GM23338 (cell line): ENCODE data around the gene AP1G2. TPM values are rescaled to one million over a fixed set of nuclear protein-coding genes. Genes with fewer than 3 reads are reported as not detected.

ENCODE experiments used
- ATAC-seq: fragments of 200-7000 bp; cut with Tn5 transposase; 3 replicates; pipeline ENCODE4 v1.9.1; 2020
- DNase-seq: peaks from one replicate; pipeline ENCODE4 v3.0.0-alpha.2; 2015; ENCODE audit warnings: low spot score
- H2AFZ ChIP-seq: fragments of 200-600 bp; sonication (generic); 2 replicates; pipeline ENCODE4 v1.8.0; 2016; ENCODE audit warnings: antibody characterized with exemption, mild to moderate bottlenecking, moderate library complexity
- H3F3A ChIP-seq: fragments of 200-600 bp; sonication (generic); replicated peaks from 2 replicates; pipeline ENCODE4 v1.8.0; 2017; ENCODE audit warnings: antibody characterized with exemption, mixed run types, low read depth
- H3K27ac ChIP-seq: fragments of 200-600 bp; sonication (generic); 2 replicates; pipeline ENCODE4 v1.6.1; 2016; ENCODE audit warnings: low read depth
- H3K27me3 ChIP-seq: fragments of 200-600 bp; sonication (generic); 2 replicates; pipeline ENCODE4 v1.8.0; 2016; ENCODE audit warnings: mild to moderate bottlenecking, mixed run types, moderate library complexity; ENCODE audit not compliant: insufficient read depth
- H3K36me3 ChIP-seq: fragments of 200-600 bp; sonication (generic); 2 replicates; pipeline ENCODE4 v1.8.0; 2016; ENCODE audit warnings: mild to moderate bottlenecking; ENCODE audit not compliant: insufficient read depth
- H3K4me1 ChIP-seq: fragments of 200-600 bp; sonication (generic); 2 replicates; pipeline ENCODE4 v1.8.0; 2016; ENCODE audit warnings: mild to moderate bottlenecking, moderate library complexity; ENCODE audit not compliant: insufficient read depth
- H3K4me2 ChIP-seq: fragments of 200-600 bp; sonication (generic); 2 replicates; pipeline ENCODE4 v1.7.1; 2017; ENCODE audit warnings: mixed run types
- H3K4me3 ChIP-seq: fragments of 200-600 bp; sonication (generic); 2 replicates; pipeline ENCODE4 v1.6.1; 2016; ENCODE audit warnings: mixed run types
- H3K79me2 ChIP-seq: fragments of 200-600 bp; sonication (generic); replicated peaks from 2 replicates; pipeline ENCODE4 v1.8.0; 2017; ENCODE audit warnings: mild to moderate bottlenecking; ENCODE audit not compliant: insufficient read depth
- H3K9me2 ChIP-seq: fragments of 200-600 bp; sonication (generic); 2 replicates; pipeline ENCODE4 v1.8.0; 2017; ENCODE audit not compliant: insufficient read depth
- H4K20me1 ChIP-seq: fragments of 200-600 bp; sonication (generic); replicated peaks from 2 replicates; pipeline ENCODE4 v1.8.0; 2017; ENCODE audit warnings: mild to moderate bottlenecking; ENCODE audit not compliant: insufficient read depth
- H3K27ac Mint-ChIP-seq: 2 replicates; pipeline ENCODE4 v1.8.0; 2020; ENCODE audit warnings: inconsistent platforms, mild to moderate bottlenecking, moderate library complexity, mixed read lengths
- H3K27me3 Mint-ChIP-seq: 3 replicates; pipeline ENCODE4 v1.8.0; 2022; ENCODE audit warnings: low read depth, mild to moderate bottlenecking, moderate library complexity, mixed read lengths, inconsistent platforms; ENCODE audit not compliant: insufficient read depth, poor library complexity
- H3K36me3 Mint-ChIP-seq: 3 replicates; pipeline ENCODE4 v1.8.0; 2021; ENCODE audit warnings: low read depth, mild to moderate bottlenecking, inconsistent platforms, moderate library complexity, mixed read lengths
- H3K4me1 Mint-ChIP-seq: 3 replicates; pipeline ENCODE4 v1.8.0; 2020; ENCODE audit warnings: mild to moderate bottlenecking, inconsistent platforms, mixed read lengths
- H3K4me3 Mint-ChIP-seq: 3 replicates; pipeline ENCODE4 v1.8.0; 2021; ENCODE audit warnings: moderate library complexity, mild to moderate bottlenecking, inconsistent platforms, mixed read lengths
- H3K9me3 Mint-ChIP-seq: 3 replicates; pipeline ENCODE4 v1.8.0; 2020; ENCODE audit warnings: moderate library complexity, mild to moderate bottlenecking, inconsistent platforms, mixed read lengths
- CREB1 ChIP-seq: fragments of 250-450 bp; sonication (Bioruptor Pico); IDR thresholded peaks from 2 replicates; pipeline ENCODE4 v1.5.0; 2020; ENCODE audit warnings: low read depth, mild to moderate bottlenecking, moderate library complexity
- ETS1 ChIP-seq: IDR thresholded peaks from 2 replicates; pipeline ENCODE4 v1.6.1; 2016; ENCODE audit warnings: antibody characterized with exemption
- EZH2 ChIP-seq: fragments of 200-600 bp; sonication (generic); IDR thresholded peaks from one replicate; pipeline ENCODE4 v1.8.0; 2017; ENCODE audit warnings: antibody characterized with exemption, mild to moderate bottlenecking, low read depth; ENCODE audit not compliant: unreplicated experiment
- EZH2phosphoT487 ChIP-seq: fragments of 200-600 bp; sonication (generic); IDR thresholded peaks from one replicate; pipeline ENCODE4 v1.8.1; 2018; ENCODE audit warnings: antibody characterized with exemption; ENCODE audit not compliant: unreplicated experiment
- JUNB ChIP-seq: IDR thresholded peaks from one replicate; pipeline ENCODE4 v1.6.1; 2016; ENCODE audit warnings: antibody characterized with exemption; ENCODE audit not compliant: unreplicated experiment
- NANOG ChIP-seq: IDR thresholded peaks from 2 replicates; pipeline ENCODE4 v1.6.1; 2016; ENCODE audit warnings: antibody characterized with exemption, borderline replicate concordance
- STAT1 ChIP-seq: IDR thresholded peaks from one replicate; pipeline ENCODE4 v1.6.1; 2016; ENCODE audit warnings: antibody characterized with exemption; ENCODE audit not compliant: unreplicated experiment
- ZNF114 ChIP-seq: fragments of 250-450 bp; sonication (Bioruptor Pico); IDR thresholded peaks from 2 replicates; pipeline ENCODE4 v1.5.0; 2020; ENCODE audit warnings: mild to moderate bottlenecking, moderate library complexity
- polyA plus RNA-seq: library from polyadenylated mRNA; unstranded; fragments of >200 nt; fragmentation: Nextera tagmentation; extraction: Ambion mirVana; gene quantifications from 2 replicates; pipeline ENCODE4 v1.2.1, GENCODE V29; 2016
- total RNA-seq: library from RNA; depleted of rRNA; stranded (reverse); fragments of >200 nt; shearing (Covaris generic); gene quantifications from 2 replicates; pipeline ENCODE4 v1.2.3, GENCODE V29; 2014
- TF ChIP-seq, protein P1 (sequence below), 2 experiments: fragments of 200-600 bp in 1 of 2; sonication (generic) in 1 of 2; conservative IDR thresholded peaks; 2 replicates each; pipeline versions ENCODE4 v1.5.1 to v1.6.1; 2016 to 2017; ENCODE audit warnings: antibody characterized with exemption in 2 of 2, low read depth in 2 of 2, mild to moderate bottlenecking in 2 of 2, moderate library complexity in 1 of 2
- TF ChIP-seq, protein P2 (sequence below): IDR thresholded peaks from one replicate; pipeline ENCODE4 v1.6.1; 2018; ENCODE audit warnings: antibody characterized with exemption; ENCODE audit not compliant: unreplicated experiment

The AP1G2 gene
- total and polyA plus RNA-seq, 2 experiments from 2014 or later = 55.3 to 63.5 TPM

GRCh38 chr14:23612802-23613201, 45.2 kb upstream of the AP1G2 start:
- TF ChIP-seq JUNB = no peak
- TF ChIP-seq, protein P1, sequence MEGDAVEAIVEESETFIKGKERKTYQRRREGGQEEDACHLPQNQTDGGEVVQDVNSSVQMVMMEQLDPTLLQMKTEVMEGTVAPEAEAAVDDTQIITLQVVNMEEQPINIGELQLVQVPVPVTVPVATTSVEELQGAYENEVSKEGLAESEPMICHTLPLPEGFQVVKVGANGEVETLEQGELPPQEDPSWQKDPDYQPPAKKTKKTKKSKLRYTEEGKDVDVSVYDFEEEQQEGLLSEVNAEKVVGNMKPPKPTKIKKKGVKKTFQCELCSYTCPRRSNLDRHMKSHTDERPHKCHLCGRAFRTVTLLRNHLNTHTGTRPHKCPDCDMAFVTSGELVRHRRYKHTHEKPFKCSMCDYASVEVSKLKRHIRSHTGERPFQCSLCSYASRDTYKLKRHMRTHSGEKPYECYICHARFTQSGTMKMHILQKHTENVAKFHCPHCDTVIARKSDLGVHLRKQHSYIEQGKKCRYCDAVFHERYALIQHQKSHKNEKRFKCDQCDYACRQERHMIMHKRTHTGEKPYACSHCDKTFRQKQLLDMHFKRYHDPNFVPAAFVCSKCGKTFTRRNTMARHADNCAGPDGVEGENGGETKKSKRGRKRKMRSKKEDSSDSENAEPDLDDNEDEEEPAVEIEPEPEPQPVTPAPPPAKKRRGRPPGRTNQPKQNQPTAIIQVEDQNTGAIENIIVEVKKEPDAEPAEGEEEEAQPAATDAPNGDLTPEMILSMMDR (conservative IDR thresholded peaks at IDR 0.05; ENCODE audit: low read depth in 2 of 2) = no peak
- no peak for TF ChIP-seq EZH2
- no peak for TF ChIP-seq NANOG
- TF ChIP-seq CREB1 (CRISPR knock-in tag) = no peak
- no peak for TF ChIP-seq ETS1
- Histone ChIP-seq H2AFZ (no peak overlapping the region), H3K79me2 (no peaks in the 10 kb centered on the region), H3K27ac (no peak overlapping the region), H3K9me2 (peaks cover 8% of the 10 kb centered on the region; the same call in 1 of the 2 replicates), H3K36me3 (no peaks in the 10 kb centered on the region), H3K4me3 (no peak overlapping the region), H3K4me1 (no peaks in the 10 kb centered on the region), H3F3A (no peaks in the 10 kb centered on the region), H4K20me1 (no peaks in the 10 kb centered on the region), H3K4me2 (no peak overlapping the region), H3K27me3 (no peaks in the 10 kb centered on the region)
- ATAC-seq (no peak), DNase-seq (no peak)
- Mint-ChIP-seq H3K27me3 (peaks cover 1% of the 10 kb centered on the region), H3K36me3 (no peaks in the 10 kb centered on the region), H3K9me3 (peaks cover 8% of the 10 kb centered on the region; the same call in 2 of the 3 replicates), H3K27ac (no peak overlapping the region), H3K4me1 (peaks cover 7% of the 10 kb centered on the region; the same call in 2 of the 3 replicates), H3K4me3 (no peak overlapping the region)

DNA sequence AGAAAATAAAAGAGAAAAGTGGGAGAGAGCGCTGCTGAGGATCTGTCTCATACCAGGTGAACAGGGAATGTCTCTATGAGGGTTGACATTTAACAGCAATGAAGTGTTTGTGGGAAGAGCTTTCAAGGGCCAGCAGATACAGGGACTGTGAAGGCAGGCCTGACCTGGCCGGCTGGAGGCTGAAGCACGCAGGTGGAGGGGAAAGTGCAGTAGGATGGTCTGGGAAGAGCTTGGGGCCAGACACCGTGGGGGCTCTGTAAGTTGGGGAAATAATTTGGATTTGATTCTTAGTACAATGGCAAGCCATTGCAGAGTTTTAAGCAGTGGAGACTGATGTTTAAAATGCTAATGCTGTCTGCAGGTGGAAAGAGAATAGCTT, 44.8 kb upstream of the AP1G2 start:
- H3K27ac Mint-ChIP-seq = no peak overlapping the region
- peaks cover 1% of the 10 kb centered on the region for H3K27me3 Mint-ChIP-seq
- H3K4me3 ChIP-seq = no peak overlapping the region
- TF ChIP-seq STAT1 = no peak
- TF ChIP-seq ETS1 = no peak
- TF ChIP-seq, protein P2, sequence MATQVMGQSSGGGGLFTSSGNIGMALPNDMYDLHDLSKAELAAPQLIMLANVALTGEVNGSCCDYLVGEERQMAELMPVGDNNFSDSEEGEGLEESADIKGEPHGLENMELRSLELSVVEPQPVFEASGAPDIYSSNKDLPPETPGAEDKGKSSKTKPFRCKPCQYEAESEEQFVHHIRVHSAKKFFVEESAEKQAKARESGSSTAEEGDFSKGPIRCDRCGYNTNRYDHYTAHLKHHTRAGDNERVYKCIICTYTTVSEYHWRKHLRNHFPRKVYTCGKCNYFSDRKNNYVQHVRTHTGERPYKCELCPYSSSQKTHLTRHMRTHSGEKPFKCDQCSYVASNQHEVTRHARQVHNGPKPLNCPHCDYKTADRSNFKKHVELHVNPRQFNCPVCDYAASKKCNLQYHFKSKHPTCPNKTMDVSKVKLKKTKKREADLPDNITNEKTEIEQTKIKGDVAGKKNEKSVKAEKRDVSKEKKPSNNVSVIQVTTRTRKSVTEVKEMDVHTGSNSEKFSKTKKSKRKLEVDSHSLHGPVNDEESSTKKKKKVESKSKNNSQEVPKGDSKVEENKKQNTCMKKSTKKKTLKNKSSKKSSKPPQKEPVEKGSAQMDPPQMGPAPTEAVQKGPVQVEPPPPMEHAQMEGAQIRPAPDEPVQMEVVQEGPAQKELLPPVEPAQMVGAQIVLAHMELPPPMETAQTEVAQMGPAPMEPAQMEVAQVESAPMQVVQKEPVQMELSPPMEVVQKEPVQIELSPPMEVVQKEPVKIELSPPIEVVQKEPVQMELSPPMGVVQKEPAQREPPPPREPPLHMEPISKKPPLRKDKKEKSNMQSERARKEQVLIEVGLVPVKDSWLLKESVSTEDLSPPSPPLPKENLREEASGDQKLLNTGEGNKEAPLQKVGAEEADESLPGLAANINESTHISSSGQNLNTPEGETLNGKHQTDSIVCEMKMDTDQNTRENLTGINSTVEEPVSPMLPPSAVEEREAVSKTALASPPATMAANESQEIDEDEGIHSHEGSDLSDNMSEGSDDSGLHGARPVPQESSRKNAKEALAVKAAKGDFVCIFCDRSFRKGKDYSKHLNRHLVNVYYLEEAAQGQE = no peak
- no peak for TF ChIP-seq EZH2phosphoT487
- TF ChIP-seq ZNF114 (CRISPR knock-in tag) = no peak

More for the DNA sequence above, 44.8 kb upstream of the AP1G2 start:
- H3K4me2 ChIP-seq = no peak overlapping the region
- no peak overlapping the region for H3K27ac ChIP-seq
- Mint-ChIP-seq H3K9me3 (peaks cover 8% of the 10 kb centered on the region; the same call in 2 of the 3 replicates), H3K4me1 (peaks cover 7% of the 10 kb centered on the region), H3K4me3 (no peak overlapping the region), H3K36me3 (no peaks in the 10 kb centered on the region; the same call in 2 of the 3 replicates)
- H3F3A ChIP-seq = no peaks in the 10 kb centered on the region
- H4K20me1 ChIP-seq = no peaks in the 10 kb centered on the region
- no peaks in the 10 kb centered on the region for H3K79me2 ChIP-seq
- DNase-seq = no peak
- H2AFZ ChIP-seq = no peak overlapping the region
- no peaks in the 10 kb centered on the region for H3K4me1 ChIP-seq
- no peak for ATAC-seq
- H3K27me3 ChIP-seq = no peaks in the 10 kb centered on the region
- H3K36me3 ChIP-seq = no peaks in the 10 kb centered on the region
- H3K9me2 ChIP-seq = peaks cover 8% of the 10 kb centered on the region; the same call in 1 of the 2 replicates
